SK-N-MC (cell line): ENCODE data around the gene RPS26.

ENCODE experiments used
- EZH2 ChIP-seq: fragments of 200-600 bp; sonication (generic); IDR thresholded peaks from one replicate; pipeline ENCODE4 v1.6.1; 2017; ENCODE audit warnings: antibody characterized with exemption
- FOXP2 ChIP-seq: optimal IDR thresholded peaks from 2 replicates; pipeline ENCODE3; 2011; ENCODE audit warnings: mild to moderate bottlenecking, moderate library complexity; ENCODE audit not compliant: insufficient read depth; ENCODE audit errors: extremely low read length, control extremely low read depth
- POLR2AphosphoS5 ChIP-seq: IDR thresholded peaks from 2 replicates; pipeline ENCODE4 v1.6.1; 2012; ENCODE audit warnings: mild to moderate bottlenecking, low read depth, low read length, borderline replicate concordance

DNA sequence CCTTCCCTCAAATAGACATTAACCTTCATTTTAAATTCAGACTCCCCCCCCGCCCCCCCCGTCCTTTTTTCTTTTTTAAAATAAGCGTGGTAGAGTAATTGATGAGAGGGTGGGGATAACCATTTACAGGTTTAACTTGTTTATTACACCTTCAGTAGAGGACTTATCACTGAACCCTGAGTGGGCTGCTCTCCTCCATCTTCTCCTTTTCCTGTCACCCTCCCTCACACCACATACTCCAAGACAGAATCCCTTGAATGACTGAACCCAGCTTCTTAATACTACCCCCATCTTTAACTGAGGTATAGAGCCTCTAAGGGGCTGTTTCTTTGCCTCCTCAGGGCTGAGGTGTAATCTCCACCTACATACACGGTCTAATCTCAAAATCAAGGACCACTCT lies 24.5 kb upstream of the RPS26 start:
- no peak for TF ChIP-seq POLR2AphosphoS5
- no peak for TF ChIP-seq EZH2
- TF ChIP-seq FOXP2, result no peak
